HG03175 (cell line): ENCODE data around the gene BTG1.
A peak's percentile ranks its signal among the peaks of the same experiment; 100 is the strongest.

Experiments
- ATAC-seq: cut with Tn5 transposase; IDR thresholded peaks from one replicate; pipeline ENCODE4 v1.9.1; 2021; ENCODE audit warnings: mild to moderate bottlenecking, moderate library complexity; ENCODE audit not compliant: unreplicated experiment

The BTG1 gene

DNA sequence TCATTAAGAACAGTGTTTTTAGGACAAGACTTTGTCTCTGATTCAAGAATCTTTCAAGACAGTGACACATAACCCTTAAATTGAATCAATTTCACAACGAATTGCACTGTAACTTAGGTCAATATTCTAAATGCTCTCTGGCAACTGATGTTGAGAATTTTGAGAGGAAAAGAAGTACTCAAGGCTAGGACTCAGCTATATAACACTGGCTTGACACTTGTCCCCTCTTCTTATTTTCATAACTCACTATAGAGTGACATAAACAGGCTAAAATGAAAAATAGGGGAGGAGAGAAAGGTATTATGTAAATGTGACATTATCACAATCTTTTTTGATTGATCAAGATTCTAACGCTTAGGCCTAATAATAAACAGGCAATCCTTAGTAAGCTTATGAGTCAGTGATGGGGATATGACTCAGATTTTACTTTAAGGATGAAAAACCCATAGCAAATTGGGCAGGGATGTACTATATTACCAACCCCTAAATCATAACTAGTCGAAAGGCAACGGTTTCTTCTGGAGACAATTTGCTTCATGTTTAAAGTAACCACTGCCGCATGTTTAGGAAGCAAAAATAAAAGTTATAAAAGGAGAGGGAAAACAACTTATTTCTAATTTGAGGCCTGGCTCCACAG, 10.9 kb downstream of the BTG1 start:
- no peak for ATAC-seq

DNA sequence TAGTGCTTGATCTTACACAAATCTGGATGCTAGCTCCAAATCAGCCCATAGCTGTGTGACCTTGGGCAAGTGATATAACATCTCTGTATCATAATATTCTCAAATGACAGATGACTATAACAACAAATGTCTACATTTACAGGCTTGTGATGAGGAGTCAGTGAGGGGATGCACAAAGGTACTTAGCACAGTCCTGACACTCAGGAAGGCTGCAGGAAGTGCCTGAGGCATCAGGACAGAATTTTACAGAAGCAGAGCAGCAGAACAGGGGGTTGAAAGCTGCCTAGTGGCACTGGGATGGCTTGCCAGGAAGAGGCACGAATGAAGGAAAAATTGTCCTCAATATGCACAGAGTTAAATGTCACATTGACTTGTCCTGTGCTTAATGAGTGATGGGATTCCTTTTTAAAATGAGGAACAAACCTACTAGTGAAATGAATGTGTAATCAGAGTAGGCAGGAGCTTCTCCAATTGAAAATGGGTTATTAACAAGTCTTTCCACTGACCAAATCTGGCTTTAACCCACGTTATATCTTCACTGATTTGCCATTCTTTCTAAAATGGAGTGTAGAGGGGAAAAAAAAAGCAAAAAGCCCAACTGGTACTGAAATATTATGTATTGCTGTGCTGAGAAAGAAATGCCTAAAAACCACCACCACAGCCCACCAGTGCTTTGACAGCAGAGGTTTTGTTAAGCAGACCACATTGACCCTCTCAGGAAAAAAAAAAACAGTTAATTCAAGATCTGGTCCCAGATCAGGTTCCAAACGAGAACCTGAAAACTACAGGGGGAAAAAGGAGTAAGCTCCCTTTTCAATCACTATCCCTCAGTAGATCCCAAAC, 11.6 kb downstream of the BTG1 start:
- peak; percentile 29 for ATAC-seq

DNA sequence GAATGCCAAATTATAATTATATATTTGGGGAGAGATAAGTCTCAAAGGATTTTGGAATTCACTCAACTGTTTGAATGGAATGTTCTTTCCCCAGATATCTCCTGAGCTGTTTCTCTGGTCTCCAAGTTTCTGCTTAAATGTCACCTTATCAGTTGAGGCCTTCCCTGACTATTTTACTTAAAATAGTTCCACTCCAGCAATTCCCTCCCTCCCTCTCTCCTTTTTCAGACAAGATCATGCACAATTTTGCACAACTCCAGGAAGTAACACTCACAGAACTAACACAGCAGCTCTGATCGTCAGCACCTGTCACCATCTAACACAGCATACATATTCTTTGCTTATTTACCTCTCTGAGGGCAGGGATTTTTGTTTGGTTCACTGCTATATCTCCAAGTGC, 12.5 kb downstream of the BTG1 start:
- ATAC-seq = no peak

DNA sequence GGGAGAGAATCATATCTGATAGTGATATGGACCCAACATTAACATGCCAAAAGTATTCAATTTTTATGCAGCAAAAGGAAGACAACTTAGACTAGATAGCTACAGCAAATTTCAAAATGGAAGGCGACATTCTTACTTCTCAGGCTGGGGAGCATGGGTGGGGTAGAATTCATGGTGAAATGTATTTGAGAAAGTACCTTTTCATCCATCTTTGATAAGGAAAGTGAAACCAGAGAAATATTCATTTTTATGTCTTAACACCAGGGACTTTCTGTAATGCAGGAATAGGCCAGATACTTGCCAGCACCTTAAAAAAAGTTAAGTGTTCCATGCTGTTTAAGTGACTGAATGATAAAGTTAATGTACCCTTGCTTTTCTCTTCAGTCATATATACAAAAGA, 13.4 kb downstream of the BTG1 start:
- no peak for ATAC-seq

DNA sequence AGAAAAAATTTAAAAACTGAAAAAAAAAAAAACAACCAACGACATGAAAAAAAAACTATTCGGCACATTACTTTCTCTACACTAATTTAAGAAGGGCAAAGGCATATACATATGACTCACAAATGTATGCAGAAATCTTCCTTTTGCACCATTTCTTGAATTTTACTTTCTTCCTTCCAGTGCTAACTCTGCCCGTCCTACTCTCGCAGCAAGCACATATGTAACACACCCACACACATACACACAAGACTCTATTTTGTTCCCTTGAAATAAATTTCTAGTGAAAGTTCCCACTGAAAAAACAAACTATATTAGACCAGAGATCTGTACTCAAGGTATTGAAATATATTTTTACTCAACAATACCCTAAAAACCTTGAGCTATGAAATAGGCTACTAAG, 14.6 kb downstream of the BTG1 start:
- no peak for ATAC-seq

DNA sequence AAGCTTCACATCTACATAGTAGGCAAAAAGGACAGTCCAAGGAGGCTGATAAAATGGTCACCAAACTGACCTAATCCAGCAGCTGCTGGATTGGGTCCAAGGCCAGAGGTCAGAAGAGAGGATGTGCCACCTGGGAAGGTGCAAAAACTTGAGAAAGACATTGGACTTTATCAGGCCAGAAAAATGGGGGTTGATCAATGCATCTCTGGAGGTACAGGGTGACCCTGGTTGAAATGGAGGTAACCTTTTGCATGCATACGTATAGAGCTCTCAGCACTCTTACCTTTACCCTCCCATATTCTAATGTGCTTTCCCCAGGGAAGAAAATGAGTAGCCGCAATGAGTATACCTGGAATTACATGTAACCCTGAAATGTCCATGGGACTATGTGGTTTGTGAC, 16.0 kb downstream of the BTG1 start:
- no peak for ATAC-seq

DNA sequence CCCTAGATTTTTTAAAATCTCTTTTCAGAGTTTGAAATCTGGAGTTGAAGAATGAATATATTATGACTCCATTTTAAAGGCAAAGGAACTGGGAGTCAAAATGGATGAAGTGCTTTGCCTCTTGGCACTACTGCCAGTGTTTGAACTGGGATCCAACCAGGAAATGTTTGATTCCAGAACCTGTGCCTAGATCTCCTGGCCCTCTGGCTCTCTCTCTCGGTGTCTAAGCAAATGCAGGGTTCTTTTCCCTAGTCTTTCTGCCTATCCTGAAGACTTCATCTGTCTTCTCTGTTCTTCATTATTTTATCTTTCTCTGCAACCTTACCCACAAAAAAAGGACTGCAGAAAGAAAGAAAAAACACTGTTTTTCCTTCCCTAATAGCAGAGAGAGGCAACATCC, 17.0 kb downstream of the BTG1 start:
- ATAC-seq = no peak

DNA sequence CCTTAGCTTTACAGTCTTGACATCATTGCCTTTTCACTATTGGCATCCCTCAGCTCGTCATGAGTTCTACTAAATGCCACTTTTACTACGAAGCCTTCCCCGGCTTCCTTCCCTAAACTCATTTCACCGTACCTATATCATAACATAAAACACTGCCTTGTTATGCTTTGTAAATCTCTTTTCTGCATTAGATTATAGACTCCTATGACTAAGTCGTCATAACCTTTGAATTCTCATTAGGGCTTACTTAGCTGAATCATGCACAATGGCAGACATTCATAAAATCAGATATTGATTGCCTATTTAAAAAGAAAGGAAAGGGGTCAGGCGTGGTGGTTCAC, 21.0 kb downstream of the BTG1 start:
- no peak for ATAC-seq

DNA sequence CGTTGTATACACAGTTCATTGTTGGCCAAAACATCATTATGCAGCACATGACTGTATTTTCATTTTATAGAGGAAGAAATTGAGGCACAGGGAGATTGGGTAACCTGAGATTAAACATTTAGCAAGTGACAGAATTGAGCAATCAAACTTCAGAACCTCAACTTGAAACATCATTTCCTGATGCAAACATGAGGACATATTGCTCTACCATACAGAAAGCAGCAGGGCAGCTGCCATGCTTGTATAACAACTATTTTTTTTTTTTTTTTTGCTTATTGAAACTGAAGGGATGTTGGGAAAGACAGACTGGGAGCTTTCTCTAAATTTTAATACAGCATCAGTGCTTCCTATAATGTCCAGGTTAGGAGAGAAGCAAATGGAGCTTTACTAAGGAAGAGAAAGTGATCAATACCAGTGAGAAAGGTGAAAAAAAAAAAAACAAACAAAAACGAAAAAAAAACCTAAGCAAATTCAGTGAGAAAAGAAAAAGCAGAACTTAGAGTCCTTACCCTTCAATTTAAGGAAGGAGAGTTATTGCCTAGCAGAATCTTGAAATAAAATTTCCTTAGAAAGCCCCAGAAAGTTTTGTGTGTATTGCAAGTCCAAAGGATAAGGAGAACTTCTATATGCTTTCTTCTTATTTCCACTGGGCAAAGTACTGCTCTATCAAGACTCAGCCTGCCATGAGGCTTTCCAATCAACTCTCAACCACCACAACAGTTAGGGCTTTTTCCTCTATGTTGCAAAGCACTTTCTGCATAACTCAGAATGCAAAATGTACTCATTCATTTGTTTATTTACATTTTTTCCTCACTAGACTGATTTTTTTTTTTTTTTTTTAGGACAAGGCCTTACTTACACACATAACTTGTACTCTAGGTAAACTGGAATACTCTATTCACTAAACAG, 21.6 kb downstream of the BTG1 start:
- no peak for ATAC-seq

DNA sequence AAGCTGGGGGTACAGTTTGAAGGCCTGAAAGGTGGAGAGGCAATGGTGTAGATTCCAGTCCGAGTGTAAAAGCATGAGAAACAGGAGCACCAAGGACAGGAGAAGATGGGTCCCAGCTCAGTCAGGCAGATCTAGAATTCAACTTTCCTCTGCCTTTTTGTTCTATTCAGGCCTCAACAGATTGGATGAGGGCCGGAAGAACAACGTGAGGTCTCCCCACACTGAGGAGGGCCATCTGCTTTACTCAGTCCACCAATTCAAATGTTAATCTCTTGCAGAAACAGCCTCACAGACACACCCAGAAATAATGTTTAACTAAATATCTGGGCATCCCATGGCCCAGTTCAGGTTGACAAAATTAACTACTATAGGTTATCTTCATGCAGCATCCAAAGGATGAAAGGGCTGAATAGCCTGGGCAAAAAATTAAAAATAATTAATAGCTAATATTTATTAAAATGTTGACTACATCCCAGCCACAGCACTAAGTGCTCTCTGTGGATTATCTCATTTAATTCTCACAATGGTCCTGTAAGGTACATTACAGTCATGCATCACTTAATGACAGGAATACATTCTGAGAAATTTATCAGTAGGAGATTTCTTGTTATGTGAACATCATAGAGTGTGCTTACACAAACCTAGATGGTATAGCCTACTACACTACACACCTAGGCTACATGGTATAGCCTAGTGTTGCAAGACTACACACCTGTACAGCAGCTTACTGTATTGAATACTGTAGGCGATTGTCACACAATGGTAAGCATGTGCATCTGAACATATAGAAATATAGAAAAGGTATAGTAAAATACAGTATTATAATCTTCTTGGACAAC, 22.5 kb downstream of the BTG1 start:
- no peak for ATAC-seq

DNA sequence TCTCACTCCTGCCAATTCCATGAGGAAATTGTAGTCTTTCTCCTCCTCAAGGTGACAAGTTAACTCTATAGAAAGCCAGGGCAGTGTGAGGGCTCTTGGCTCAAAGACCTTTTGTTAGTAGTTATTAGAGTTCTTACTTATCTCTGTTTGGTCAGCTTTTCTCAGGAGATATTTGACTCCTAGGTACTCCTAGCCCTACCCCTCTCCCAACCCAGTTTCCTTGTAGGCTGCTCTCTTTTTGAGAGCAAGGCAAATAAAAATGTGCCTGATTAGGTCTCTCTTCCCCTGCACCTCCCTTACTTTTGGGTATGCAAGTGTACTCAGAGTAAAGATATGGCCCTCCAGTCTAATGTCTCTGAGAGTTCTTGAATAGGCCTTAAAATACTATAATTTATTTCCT, 23.8 kb downstream of the BTG1 start:
- no peak for ATAC-seq

DNA sequence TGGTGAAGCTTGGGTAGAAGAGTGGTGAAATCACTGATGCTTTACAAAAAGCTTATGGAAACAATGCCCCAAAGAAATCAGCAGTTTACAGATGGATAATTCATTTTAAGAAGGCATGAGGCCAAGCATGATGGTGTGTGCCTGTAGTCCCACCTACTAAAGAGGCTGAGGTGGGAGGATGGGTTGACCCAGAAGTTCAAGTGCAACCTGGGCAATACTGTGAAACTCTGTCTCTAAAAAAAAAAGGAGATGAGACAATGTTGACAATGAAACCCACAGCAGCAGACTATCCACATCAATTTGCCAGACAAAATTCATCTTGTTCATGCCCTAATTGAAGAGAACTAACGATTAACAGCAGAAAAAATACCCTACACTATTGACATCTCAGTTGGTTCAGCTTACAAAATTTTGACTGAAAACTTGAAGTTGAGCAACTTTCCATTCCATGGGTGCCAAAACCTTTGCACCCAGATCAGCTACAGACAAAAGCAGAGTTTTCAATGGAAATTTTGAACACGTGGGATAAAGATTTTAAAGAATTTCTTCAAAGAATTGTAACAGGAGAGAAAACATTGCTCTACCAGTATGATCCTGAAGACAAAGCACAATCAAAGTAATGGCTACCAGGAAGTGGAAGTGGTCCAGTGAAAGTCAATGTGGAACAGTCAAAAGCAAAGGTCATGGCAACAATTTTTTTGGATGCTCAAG, 26.7 kb downstream of the BTG1 start:
- ATAC-seq = no peak

DNA sequence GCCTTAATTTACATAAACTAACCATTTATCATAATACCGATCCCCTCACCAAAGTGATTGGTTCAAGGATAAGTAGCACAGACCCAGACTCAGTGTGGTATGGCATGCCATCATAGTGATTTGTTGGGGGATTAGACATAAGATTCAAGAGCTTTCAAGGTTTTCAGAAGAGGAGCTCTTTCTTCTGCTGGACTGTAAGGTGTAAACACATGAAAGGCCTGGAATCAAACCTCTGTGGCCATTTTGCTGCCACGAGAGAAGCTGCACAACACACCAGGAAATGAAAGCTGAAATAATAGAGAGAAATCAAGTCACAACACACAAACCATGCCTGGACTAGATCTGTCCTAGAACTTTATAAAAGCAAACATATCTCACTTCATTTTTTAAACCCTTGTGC, 30.8 kb downstream of the BTG1 start:
- no peak for ATAC-seq

DNA sequence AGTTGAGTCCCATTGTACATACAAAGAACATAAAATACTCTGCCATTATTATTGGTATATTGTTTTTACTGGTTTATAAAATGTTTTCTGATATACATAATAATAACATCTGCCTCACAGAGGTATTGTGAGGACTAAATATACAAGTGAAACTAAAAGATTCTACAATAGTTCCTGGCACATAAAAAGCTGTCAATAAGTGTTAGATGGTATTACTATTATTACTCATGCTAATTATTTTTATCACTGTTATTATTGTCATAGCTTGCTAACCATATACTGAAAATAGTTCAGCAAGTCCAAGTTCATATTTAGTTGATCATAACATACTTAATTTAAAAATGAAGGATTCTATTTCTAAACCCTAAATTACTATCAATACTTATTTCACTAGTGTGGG, 34.4 kb downstream of the BTG1 start:
- peak; percentile 89 for ATAC-seq

DNA sequence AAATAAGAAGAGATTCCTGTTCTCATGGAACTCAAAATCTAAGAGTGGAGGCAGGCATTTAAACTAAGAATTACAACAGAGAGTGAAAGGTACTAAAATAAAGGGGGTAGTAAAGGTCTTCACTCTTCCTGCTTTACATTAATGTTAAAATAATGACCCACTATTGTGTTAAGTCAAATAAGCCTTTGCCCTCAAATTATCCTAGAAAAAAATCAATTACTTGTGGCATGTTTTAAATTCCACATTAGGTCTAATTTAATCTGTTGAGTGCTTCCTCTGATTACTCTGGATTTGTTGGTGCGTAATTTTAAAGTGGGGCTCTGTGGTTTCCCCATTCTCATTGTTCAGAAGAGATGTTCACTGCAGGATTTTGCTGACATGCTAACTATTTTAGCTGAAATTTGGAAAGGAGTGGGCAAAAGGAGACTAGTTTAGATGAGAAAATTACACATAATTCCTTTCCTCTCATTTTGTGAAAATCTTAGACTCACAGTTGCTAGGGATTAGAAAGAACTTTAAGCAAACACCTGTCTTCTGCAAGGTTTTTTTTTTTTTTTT, 35.5 kb downstream of the BTG1 start:
- no peak for ATAC-seq

DNA sequence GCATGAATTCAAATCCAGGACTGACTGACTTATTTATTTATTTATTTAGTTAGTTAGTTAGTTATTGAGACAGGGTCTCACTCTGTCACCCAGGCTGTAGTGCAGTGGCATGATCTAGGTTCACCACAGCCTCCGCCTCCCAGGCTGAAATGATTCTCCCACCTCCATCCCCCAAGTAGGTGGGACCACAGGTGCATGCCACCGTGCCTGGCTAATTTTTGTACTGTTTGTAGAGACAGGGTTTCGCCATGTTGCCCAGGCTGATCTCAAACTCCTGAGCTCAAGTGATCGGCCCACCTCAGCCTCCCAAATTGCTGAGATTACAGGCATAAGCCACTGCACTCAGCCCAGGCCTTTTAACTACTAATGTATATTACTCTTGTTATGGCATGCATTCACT, 36.0 kb downstream of the BTG1 start:
- ATAC-seq = no peak

DNA sequence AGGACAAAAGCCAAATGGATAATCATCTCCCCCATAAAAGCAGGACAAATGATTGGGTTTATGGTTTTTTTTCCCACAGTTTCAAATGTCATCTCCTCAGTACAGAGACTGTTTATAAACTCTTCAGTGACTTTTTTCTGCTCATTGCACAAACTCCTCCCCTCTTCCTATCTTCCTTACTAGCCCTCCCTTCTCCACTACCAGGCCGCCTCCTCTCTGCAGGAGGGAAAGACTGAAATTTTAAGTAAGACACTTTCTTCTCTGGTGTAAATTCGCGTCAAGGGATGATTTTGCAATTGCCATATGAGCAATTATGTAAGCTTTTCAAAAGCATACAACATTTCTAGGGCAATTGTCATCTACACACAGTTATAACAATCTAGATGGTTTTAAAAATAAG, 37.0 kb downstream of the BTG1 start:
- no peak for ATAC-seq

DNA sequence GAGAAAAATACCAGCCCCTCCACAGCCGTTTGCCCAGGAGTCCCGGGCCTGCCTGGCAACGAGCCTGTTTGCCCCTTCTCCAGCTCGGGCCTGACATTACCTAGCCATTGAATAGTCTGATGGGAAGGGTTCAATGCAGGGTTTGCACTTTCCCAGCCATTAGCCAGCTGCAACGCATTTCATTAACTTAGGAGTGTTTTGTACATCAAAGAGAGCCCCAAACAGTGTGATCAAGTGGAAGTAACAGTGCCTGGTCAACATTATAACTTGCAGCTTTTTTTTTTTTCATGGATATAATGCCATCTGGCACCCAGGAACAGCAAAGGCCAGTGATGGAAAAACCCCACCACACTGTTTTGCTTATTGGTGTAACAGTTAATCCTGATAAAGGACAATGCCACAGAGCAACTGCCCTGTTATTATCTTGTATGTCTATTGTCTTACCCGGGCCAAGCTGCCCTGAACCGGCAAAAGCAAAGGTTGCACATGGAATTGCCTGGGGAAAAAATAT, 38.0 kb downstream of the BTG1 start:
- ATAC-seq = no peak

DNA sequence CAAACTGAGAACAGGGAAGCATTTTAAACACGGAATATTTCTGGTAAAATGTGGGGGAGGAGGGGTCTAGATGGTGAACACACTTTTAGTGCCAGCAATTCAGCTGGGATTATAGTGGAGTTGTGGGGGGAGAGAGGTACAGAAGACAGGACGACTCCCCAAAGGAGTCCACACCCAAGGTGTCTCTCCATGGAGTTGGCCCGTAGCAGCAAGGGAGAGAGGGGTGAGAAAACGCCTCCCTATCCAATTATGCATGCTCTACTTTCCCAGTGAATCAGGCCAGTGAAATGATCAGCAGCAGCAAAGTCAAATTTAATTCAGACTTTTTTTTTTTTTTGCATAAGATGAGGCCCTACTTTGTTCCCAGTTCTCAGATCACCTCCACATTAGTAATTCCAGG, 38.6 kb downstream of the BTG1 start:
- ATAC-seq = no peak

DNA sequence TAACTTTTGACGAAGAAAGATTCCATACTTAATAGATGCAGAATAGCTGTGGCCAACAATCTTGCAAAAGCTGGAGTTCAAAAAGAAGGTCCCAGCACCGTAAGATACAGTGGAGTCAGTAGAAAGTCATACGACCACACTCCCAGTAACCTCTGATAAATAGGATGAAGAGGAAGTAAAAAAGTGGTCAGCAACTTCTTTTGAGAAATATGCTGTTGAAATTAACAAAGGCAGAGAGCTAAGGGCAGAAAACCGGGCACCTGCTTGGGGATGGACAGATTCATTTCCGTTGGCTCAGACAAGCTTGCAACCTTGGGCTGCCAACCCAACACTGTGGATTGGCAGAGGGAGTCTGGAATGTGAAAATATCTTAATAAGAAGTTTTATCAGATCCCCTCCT, 40.0 kb downstream of the BTG1 start:
- no peak for ATAC-seq
